ENCODE data around the gene ILKAP. TPM values are rescaled to one million over a fixed set of nuclear protein-coding genes. Genes with fewer than 3 reads are reported as not detected.

The ILKAP gene
- total RNA-seq, 1 experiment from 2014 or later, result 49.9 TPM

DNA sequence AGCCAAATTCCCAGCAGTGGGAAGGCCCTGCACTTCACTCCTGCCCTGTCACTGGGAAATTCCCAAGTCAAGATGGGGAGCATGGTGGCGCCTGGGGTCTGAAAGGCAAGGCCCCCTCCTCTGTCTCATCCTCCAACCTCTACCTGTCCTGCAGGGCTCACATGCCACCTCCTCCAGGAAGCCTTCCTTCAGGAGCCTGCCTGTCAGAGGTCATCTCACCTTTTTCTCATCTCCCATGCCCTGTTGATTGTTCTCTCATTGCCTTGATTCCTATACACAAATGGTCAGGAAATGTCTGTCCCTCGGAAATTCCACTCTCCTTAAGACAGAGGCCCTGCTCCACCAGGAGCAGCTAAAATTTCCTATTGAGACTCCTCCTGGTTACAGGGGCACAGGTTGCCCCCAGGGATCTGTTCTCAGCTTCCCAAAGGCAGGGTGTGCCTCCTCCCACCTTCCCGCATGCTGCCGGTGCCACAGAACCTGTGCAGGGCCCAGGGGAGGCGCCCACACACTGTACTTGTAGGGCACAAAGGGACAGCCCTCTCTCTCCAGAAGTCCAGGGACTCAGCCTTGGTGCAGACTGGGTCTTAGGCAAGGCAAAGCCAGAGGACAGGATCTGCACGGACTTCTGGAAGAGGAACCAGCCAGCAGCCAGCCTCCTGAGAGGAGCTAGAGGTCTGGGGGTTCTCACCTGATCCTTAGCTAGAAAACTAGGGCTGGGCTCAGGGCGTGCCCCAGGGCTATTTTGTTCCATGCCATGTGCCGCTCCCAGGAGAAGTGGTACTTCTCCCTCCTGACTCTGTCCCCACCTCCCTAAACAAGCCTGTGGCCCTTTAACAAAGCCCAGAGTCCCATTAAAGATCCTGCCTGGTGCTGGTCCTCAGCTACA lies 23.4 kb upstream of the ILKAP start:
- Histone ChIP-seq H3K27me3 (ENCODE audit: control insufficient read depth, insufficient read depth, low read length) (no peaks in the 10 kb centered on the region), H3K27ac (ENCODE audit: low read length) (no peak overlapping the region), H3K9me3 (ENCODE audit: control insufficient read depth, insufficient read depth, low read depth, low read length) (no peaks in the 10 kb centered on the region), H3K4me3 (ENCODE audit: low read depth in 2 of 2, low read length in 2 of 2) (no peak overlapping the region), H3K4me1 (ENCODE audit: control insufficient read depth, insufficient read depth, low read length) (peaks cover 3% of the 10 kb centered on the region; the same call in 1 of the 2 replicates), H3K36me3 (ENCODE audit: control insufficient read depth, insufficient read depth, low read length) (no peaks in the 10 kb centered on the region)
- TF ChIP-seq POLR2AphosphoS5 (IDR thresholded peaks at IDR 0.05; ENCODE audit: low read depth, low read length), result no peak
- TF ChIP-seq SIN3A (IDR thresholded peaks at IDR 0.05; ENCODE audit: borderline replicate concordance, insufficient read depth, low read depth, low read length), result no peak
- TF ChIP-seq TCF7L2 (IDR thresholded peaks at IDR 0.05; ENCODE audit: low read depth, low read length), result no peak
- TF ChIP-seq, protein P1, sequence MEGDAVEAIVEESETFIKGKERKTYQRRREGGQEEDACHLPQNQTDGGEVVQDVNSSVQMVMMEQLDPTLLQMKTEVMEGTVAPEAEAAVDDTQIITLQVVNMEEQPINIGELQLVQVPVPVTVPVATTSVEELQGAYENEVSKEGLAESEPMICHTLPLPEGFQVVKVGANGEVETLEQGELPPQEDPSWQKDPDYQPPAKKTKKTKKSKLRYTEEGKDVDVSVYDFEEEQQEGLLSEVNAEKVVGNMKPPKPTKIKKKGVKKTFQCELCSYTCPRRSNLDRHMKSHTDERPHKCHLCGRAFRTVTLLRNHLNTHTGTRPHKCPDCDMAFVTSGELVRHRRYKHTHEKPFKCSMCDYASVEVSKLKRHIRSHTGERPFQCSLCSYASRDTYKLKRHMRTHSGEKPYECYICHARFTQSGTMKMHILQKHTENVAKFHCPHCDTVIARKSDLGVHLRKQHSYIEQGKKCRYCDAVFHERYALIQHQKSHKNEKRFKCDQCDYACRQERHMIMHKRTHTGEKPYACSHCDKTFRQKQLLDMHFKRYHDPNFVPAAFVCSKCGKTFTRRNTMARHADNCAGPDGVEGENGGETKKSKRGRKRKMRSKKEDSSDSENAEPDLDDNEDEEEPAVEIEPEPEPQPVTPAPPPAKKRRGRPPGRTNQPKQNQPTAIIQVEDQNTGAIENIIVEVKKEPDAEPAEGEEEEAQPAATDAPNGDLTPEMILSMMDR (IDR thresholded peaks at IDR 0.05), result no peak
- TF ChIP-seq REST (IDR thresholded peaks at IDR 0.05; ENCODE audit: insufficient read depth in 1 of 2, low read depth in 2 of 2, low read length in 1 of 2), result no peak
- in situ Hi-C loops (cut with HindIII; ENCODE audit: low pct_unique_long_range_greater_than_20kb, low sequenced_read_pairs) (no loop called here), intact Hi-C loops (cut with micrococcal nuclease; ENCODE audit: unreplicated experiment) (no loop called here)
- DNase-seq (ENCODE audit: low read depth, low spot score) (no peak), ATAC-seq (no peak)
- CTCF ChIA-PET, result no interaction called here
- no TSS peak for BruUV-seq (replicated peaks)
- POLR2A ChIA-PET, result no interaction called here

- no peak overlapping the region for H3K4me3 ChIP-seq (ENCODE audit: low read depth in 2 of 2, low read length in 2 of 2)
- DNase-seq (ENCODE audit: low read depth, low spot score), result no peak
- intact Hi-C loops (cut with micrococcal nuclease; ENCODE audit: unreplicated experiment) (no loop called here), in situ Hi-C loops (cut with HindIII; ENCODE audit: low pct_unique_long_range_greater_than_20kb, low sequenced_read_pairs) (no loop called here)
- H3K27ac ChIP-seq (ENCODE audit: low read length), result no peak overlapping the region
- peaks cover 3% of the 10 kb centered on the region; the same call in 1 of the 2 replicates for H3K4me1 ChIP-seq (ENCODE audit: control insufficient read depth, insufficient read depth, low read length)
- no peaks in the 10 kb centered on the region for H3K27me3 ChIP-seq (ENCODE audit: control insufficient read depth, insufficient read depth, low read length)
- ATAC-seq, result no peak
- no TSS peak for BruUV-seq (replicated peaks)
- no peaks in the 10 kb centered on the region for H3K9me3 ChIP-seq (ENCODE audit: control insufficient read depth, insufficient read depth, low read depth, low read length)
- CTCF ChIA-PET, result no interaction called here
- POLR2A ChIA-PET, result no interaction called here
- H3K36me3 ChIP-seq (ENCODE audit: control insufficient read depth, insufficient read depth, low read length), result no peaks in the 10 kb centered on the region
- TF ChIP-seq REST (IDR thresholded peaks at IDR 0.05; ENCODE audit: insufficient read depth in 1 of 2, low read depth in 2 of 2, low read length in 1 of 2) (no peak), SIN3A (IDR thresholded peaks at IDR 0.05; ENCODE audit: borderline replicate concordance, insufficient read depth, low read depth, low read length) (no peak), TCF7L2 (IDR thresholded peaks at IDR 0.05; ENCODE audit: low read depth, low read length) (no peak), POLR2AphosphoS5 (IDR thresholded peaks at IDR 0.05; ENCODE audit: low read depth, low read length) (no peak)
- TF ChIP-seq, protein P1 (IDR thresholded peaks at IDR 0.05), result no peak
Observed at GRCh38 chr2:238225911-238226697, 22.6 kb upstream of the ILKAP start.

Data from Panc1 (cell line).